Mesenchymal stem cell (in vitro differentiated cells and primary cell): ENCODE data around the gene DCUN1D3.

Source experiments
- DNase-seq: peaks from one replicate; pipeline ENCODE4 v3.0.0-alpha.2; 2013
- H2AFZ ChIP-seq: one replicate; pipeline ENCODE4 v1.6.1; 2013; ENCODE audit warnings: low read depth, mild to moderate bottlenecking, control low read depth, inconsistent platforms, low read length, moderate library complexity
- H2AK5ac ChIP-seq: 2 replicates; pipeline ENCODE4 v1.6.1; 2013; ENCODE audit warnings: low read length, moderate library complexity, mild to moderate bottlenecking, inconsistent platforms; ENCODE audit not compliant: severe bottlenecking
- H2BK120ac ChIP-seq: one replicate; pipeline ENCODE4 v1.6.1; 2013; ENCODE audit warnings: low read depth, mild to moderate bottlenecking, inconsistent platforms, low read length, moderate library complexity
- H2BK12ac ChIP-seq, 2 experiments: one replicate each; pipeline ENCODE4 v1.6.1; 2013; ENCODE audit warnings: inconsistent platforms in 2 of 2, low read length in 2 of 2, mild to moderate bottlenecking in 2 of 2, moderate library complexity in 2 of 2, control low read depth in 1 of 2
- H2BK15ac ChIP-seq: one replicate; pipeline ENCODE4 v1.6.1; 2013; ENCODE audit warnings: mild to moderate bottlenecking, low read depth, inconsistent platforms; ENCODE audit not compliant: poor library complexity, severe bottlenecking
- H2BK5ac ChIP-seq: 2 replicates; pipeline ENCODE4 v1.6.1; 2013; ENCODE audit warnings: low read depth, mild to moderate bottlenecking, low read length, control low read depth, inconsistent platforms; ENCODE audit not compliant: poor library complexity, severe bottlenecking
- H3K14ac ChIP-seq, 2 experiments: one replicate each; pipeline ENCODE4 v1.6.1; 2013; ENCODE audit warnings: inconsistent platforms in 2 of 2, low read length in 2 of 2, control low read depth in 1 of 2, mild to moderate bottlenecking in 1 of 2, moderate library complexity in 1 of 2
- H3K18ac ChIP-seq, 2 experiments: one replicate each; pipeline ENCODE4 v1.6.1; 2013; ENCODE audit warnings: inconsistent platforms in 2 of 2, low read length in 2 of 2, control low read depth in 1 of 2, low read depth in 1 of 2, mild to moderate bottlenecking in 1 of 2
- H3K23ac ChIP-seq, 2 experiments: one replicate each; pipeline ENCODE4 v1.6.1; 2013; ENCODE audit warnings: inconsistent platforms in 2 of 2, low read length in 2 of 2, mild to moderate bottlenecking in 2 of 2, moderate library complexity in 2 of 2, control low read depth in 1 of 2
- H3K27ac ChIP-seq: 2 replicates; pipeline ENCODE4 v1.5.1; 2013; ENCODE audit warnings: mild to moderate bottlenecking, moderate library complexity, low read length, control low read depth, inconsistent platforms; ENCODE audit not compliant: poor library complexity, severe bottlenecking
- H3K27me3 ChIP-seq, 2 experiments: 2 replicates each; pipeline versions ENCODE4 v1.6.1 to v1.7.0; 2013; ENCODE audit warnings: low read length in 2 of 2, mild to moderate bottlenecking in 2 of 2, moderate library complexity in 2 of 2, control low read depth in 1 of 2, inconsistent platforms in 1 of 2; ENCODE audit not compliant: control insufficient read depth in 1 of 2, insufficient read depth in 1 of 2
- H3K36me3 ChIP-seq, 2 experiments: 2 replicates each; pipeline versions ENCODE4 v1.6.1 to v1.7.0; 2013; ENCODE audit warnings: low read length in 2 of 2, control low read depth in 1 of 2, inconsistent platforms in 1 of 2, low read depth in 1 of 2, mild to moderate bottlenecking in 1 of 2; ENCODE audit not compliant: insufficient read depth in 2 of 2, control insufficient read depth in 1 of 2
- H3K4ac ChIP-seq, 2 experiments: one replicate each; pipeline ENCODE4 v1.6.1; 2013; ENCODE audit warnings: inconsistent platforms in 2 of 2, low read length in 2 of 2, mild to moderate bottlenecking in 2 of 2, moderate library complexity in 2 of 2, control low read depth in 1 of 2, low read depth in 1 of 2
- H3K4me1 ChIP-seq: 2 replicates; pipeline ENCODE4 v1.6.1; 2013; ENCODE audit warnings: low read depth, low read length, control low read depth; ENCODE audit not compliant: control insufficient read depth, insufficient read depth
- H3K4me2 ChIP-seq: 2 replicates; pipeline ENCODE4 v1.6.1; 2013; ENCODE audit warnings: low read length, mild to moderate bottlenecking, inconsistent platforms; ENCODE audit not compliant: poor library complexity, severe bottlenecking
- H3K4me3 ChIP-seq, 2 experiments: 2 replicates each; pipeline versions ENCODE4 v1.5.1 to v1.7.0; 2013; ENCODE audit warnings: low read length in 2 of 2, mild to moderate bottlenecking in 2 of 2, control low read depth in 1 of 2, low read depth in 1 of 2; ENCODE audit not compliant: insufficient read depth in 1 of 2
- H3K79me1 ChIP-seq: replicated peaks from 2 replicates; pipeline ENCODE4 v1.6.1; 2013; ENCODE audit warnings: mild to moderate bottlenecking, control low read depth, low read length, inconsistent platforms; ENCODE audit not compliant: poor library complexity, severe bottlenecking
- H3K9ac ChIP-seq: 2 replicates; pipeline ENCODE4 v1.7.0; 2013; ENCODE audit warnings: mild to moderate bottlenecking, low read length, moderate library complexity
- H3K9me3 ChIP-seq: 2 replicates; pipeline ENCODE4 v1.7.0; 2013; ENCODE audit warnings: mild to moderate bottlenecking, low read length; ENCODE audit not compliant: control insufficient read depth
- H4K8ac ChIP-seq: one replicate; pipeline ENCODE4 v1.6.1; 2013; ENCODE audit warnings: inconsistent platforms, mild to moderate bottlenecking, low read length, moderate library complexity
- H4K91ac ChIP-seq: one replicate; pipeline ENCODE4 v1.6.1; 2013; ENCODE audit warnings: mild to moderate bottlenecking, low read length, inconsistent platforms
- WGBS: methylation state at CpG from one replicate; pipeline ENCODE4 v1.1.7; 2013; ENCODE audit warnings: mixed read lengths; 5-methylcytosine and 5-hydroxymethylcytosine counted together

Gene DCUN1D3

DNA sequence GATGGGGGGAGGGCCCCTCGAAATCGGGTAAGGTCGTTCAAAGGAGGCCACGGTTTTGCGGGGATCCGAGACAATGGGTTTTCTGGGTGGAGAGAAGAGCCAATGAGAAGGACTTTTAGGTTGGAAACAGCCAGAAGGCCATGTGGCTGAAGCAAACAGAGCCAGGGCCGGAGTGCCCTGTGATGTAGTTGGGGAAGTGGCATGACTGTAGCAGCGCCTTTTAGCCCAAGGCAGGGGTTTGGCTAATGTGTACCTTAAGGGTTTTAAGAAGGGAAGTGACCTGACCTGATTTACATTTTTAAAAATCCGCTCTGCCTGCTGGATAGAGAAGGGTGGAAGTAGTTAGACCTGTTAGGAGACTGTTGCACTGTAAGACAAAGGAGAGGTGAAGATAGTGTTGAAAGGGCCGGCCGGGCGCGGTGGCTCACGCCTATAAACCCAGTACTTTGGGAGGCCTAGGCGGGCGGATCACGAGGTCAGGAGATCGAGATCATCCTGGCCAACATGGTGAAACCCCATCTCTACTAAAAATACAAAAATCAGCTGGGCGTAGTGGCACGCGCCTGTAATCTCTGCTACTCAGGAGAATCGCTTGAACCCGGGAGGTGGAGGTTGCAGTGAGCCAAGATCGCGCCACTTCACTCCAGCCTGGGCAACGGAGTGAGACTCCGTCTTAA is 1.4 kb upstream of the DCUN1D3 start:
- Histone ChIP-seq H2BK15ac (no peak overlapping the region), H2BK120ac (no peak overlapping the region), H3K79me1 (peaks cover 9% of the 10 kb centered on the region), H2BK12ac (peak overlapping the region in 1 of 2 experiments; percentile 49), H3K4me2 (peak overlapping the region; percentile 76), H2AK5ac (peak overlapping the region; percentile 47), H3K14ac (peak overlapping the region in 1 of 2 experiments; percentile 23), H2BK5ac (peak overlapping the region; percentile 95), H3K23ac (no peak overlapping the region), H3K27ac (peak overlapping the region; percentile 99), H4K8ac (peak overlapping the region; percentile 35), H3K4me3 (peak overlapping the region; percentile 82 to 88), H3K36me3 (peaks cover 0 to 16% of the 10 kb centered on the region in 2 experiments), H3K9me3 (no peaks in the 10 kb centered on the region), H3K18ac (peak overlapping the region; percentile 84 to 96), H3K4ac (peak overlapping the region; percentile 84 to 95), H3K9ac (peak overlapping the region; percentile 100), H2AFZ (peak overlapping the region; percentile 19), H3K4me1 (peaks cover 14% of the 10 kb centered on the region), H3K27me3 (no peaks in the 10 kb centered on the region), H4K91ac (peak overlapping the region; percentile 56)
- peak; percentile 76 for DNase-seq
- WGBS: 44% methylated on average over 27 of the region's 27 CpGs

DNA sequence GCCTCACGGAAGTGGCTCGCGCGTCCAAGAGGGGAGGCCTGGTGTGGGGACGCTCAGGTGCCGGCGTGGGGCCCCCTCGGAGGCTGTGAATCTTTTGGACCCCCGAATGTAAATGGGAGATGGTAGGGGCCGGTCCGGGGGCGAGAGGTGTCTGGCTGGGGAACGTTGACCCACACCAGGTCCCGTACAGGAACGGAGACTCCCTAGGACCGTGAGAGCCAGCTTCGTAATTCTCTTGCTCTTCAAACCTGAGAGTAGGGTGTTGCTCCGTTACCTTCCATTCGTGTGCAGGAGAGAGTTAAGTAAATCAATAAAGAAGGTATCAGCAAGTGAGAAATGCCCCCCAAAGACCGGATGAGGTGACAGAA is 894 bp upstream of the DCUN1D3 start:
- H3K18ac ChIP-seq: peak overlapping the region; percentile 84 to 96
- peaks cover 0 to 20% of the 10 kb centered on the region in 2 experiments for H3K36me3 ChIP-seq
- peak overlapping the region; percentile 58 for H2AK5ac ChIP-seq
- H2AFZ ChIP-seq: peak overlapping the region; percentile 19
- under 1% methylated on average over 20 of the region's 20 CpGs for WGBS
- H2BK12ac ChIP-seq: no peak overlapping the region
- H3K4me2 ChIP-seq: peak overlapping the region; percentile 76
- H3K9me3 ChIP-seq: no peaks in the 10 kb centered on the region
- H2BK5ac ChIP-seq: peak overlapping the region; percentile 95
- H4K8ac ChIP-seq: peak overlapping the region; percentile 90
- peaks cover 13% of the 10 kb centered on the region for H3K4me1 ChIP-seq
- H3K14ac ChIP-seq: peak overlapping the region; percentile 23 to 25
- H3K27ac ChIP-seq: peak overlapping the region; percentile 99
- DNase-seq: no peak
- H2BK120ac ChIP-seq: peak overlapping the region; percentile 81
- no peaks in the 10 kb centered on the region for H3K27me3 ChIP-seq
- H3K4ac ChIP-seq: peak overlapping the region; percentile 84 to 95
- peaks cover 9% of the 10 kb centered on the region for H3K79me1 ChIP-seq
- peak overlapping the region in 1 of 2 experiments; percentile 90 for H3K23ac ChIP-seq
- peak overlapping the region; percentile 94 for H2BK15ac ChIP-seq
- peak overlapping the region; percentile 82 to 88 for H3K4me3 ChIP-seq
- peak overlapping the region; percentile 100 for H3K9ac ChIP-seq
- peak overlapping the region; percentile 95 for H4K91ac ChIP-seq

DNA sequence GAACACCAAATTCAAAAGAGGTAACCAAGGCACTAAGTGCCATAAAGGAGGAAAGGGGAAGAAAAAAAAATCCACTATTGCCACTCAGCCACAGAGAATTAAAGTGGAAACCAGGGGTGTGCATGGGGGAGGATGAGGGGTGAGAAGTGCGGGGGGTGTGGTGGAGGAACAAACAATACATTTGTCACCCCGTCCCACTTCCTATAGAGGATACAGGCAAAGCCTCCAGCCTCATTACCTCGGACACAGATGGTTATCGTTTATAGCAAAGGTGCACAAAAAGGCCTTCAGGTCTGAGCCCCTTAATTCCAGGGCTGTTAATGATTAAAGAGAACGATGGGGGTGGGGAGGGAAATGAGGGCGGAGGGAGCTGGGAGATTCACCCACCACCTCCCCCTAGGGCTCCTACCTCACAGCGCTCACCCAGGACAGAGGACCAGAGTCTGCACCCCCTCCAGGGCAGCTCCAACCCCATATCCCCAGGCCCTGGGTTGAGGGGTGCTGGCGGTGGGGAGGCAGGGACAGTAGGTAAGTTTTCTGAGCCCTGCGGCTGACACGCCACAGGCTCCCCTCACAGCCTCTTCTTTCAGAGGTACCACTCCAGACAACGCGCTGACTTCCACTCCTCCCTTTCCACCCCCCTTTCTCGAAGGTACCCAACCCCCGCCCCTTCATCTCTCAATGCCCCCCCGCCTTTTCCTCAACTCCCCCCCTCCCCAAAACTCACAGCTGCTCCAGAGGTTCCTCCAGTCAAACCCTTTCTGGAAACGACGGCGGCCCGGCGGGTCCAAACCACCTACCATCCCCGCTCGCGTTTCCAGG is 470 bp downstream of the DCUN1D3 start:
- peak overlapping the region; percentile 47 for H2AK5ac ChIP-seq
- H3K4me1 ChIP-seq: peaks cover 11% of the 10 kb centered on the region
- H2BK12ac ChIP-seq: peak overlapping the region; percentile 46 to 65
- H2BK15ac ChIP-seq: peak overlapping the region; percentile 92
- H3K4me3 ChIP-seq: peak overlapping the region; percentile 80 to 88
- peak overlapping the region; percentile 92 for H3K27ac ChIP-seq
- no peaks in the 10 kb centered on the region for H3K9me3 ChIP-seq
- peak overlapping the region; percentile 89 to 93 for H3K18ac ChIP-seq
- DNase-seq: no peak
- H3K4me2 ChIP-seq: peak overlapping the region; percentile 62
- 1% methylated on average over 12 of the region's 23 CpGs for WGBS
- peak overlapping the region; percentile 97 for H2BK5ac ChIP-seq
- peak overlapping the region; percentile 61 for H2BK120ac ChIP-seq
- H3K14ac ChIP-seq: peak overlapping the region in 1 of 2 experiments; percentile 88
- peak overlapping the region in 1 of 2 experiments; percentile 23 for H3K23ac ChIP-seq
- peaks cover 0 to 33% of the 10 kb centered on the region in 2 experiments for H3K36me3 ChIP-seq
- peak overlapping the region; percentile 71 to 88 for H3K4ac ChIP-seq
- H4K8ac ChIP-seq: peak overlapping the region; percentile 39
- H3K9ac ChIP-seq: peak overlapping the region; percentile 100
- no peaks in the 10 kb centered on the region for H3K27me3 ChIP-seq
- peak overlapping the region; percentile 15 for H2AFZ ChIP-seq
- peak overlapping the region; percentile 57 for H4K91ac ChIP-seq
- H3K79me1 ChIP-seq: peaks cover 9% of the 10 kb centered on the region

DNA sequence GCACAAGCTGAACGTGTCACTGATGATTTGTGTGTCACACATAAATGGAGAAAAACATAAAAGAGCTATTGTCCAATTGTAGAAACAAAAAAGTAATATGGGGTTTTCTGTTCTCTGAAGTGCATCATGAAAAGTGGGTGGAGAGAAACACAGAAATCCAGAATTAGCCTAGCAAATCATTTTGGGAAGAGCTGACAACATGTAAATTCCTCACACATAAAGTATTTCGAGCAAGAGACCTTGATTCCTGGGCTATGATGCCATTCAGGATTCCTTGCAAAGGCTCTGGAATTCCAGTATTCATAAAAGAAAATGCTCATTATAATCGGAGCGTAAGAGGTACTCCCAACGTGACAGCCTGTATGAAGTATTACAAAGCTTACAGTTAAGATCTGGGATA is 1.1 kb downstream of the DCUN1D3 start:
- H3K4me3 ChIP-seq: peak overlapping the region in 1 of 2 experiments; percentile 88
- H3K18ac ChIP-seq: no peak overlapping the region
- H3K27ac ChIP-seq: peak overlapping the region; percentile 92
- no peak overlapping the region for H2BK12ac ChIP-seq
- peaks cover 11% of the 10 kb centered on the region for H3K4me1 ChIP-seq
- H2BK5ac ChIP-seq: peak overlapping the region; percentile 74
- H3K14ac ChIP-seq: no peak overlapping the region
- no peak overlapping the region for H2AK5ac ChIP-seq
- peaks cover 5 to 39% of the 10 kb centered on the region in 2 experiments for H3K36me3 ChIP-seq
- no peak overlapping the region for H3K23ac ChIP-seq
- H3K27me3 ChIP-seq: no peaks in the 10 kb centered on the region
- no peak overlapping the region for H4K91ac ChIP-seq
- 35% methylated on average over 5 of the region's 5 CpGs for WGBS
- no peak overlapping the region for H4K8ac ChIP-seq
- H2BK120ac ChIP-seq: no peak overlapping the region
- peak; percentile 63 for DNase-seq
- H2BK15ac ChIP-seq: no peak overlapping the region
- H3K9me3 ChIP-seq: no peaks in the 10 kb centered on the region
- H3K4me2 ChIP-seq: peak overlapping the region; percentile 62
- no peak overlapping the region for H2AFZ ChIP-seq
- H3K9ac ChIP-seq: peak overlapping the region; percentile 100
- peaks cover 9% of the 10 kb centered on the region for H3K79me1 ChIP-seq
- H3K4ac ChIP-seq: no peak overlapping the region
